ENCODE measurements around the gene HOXD11. TPM values are rescaled to one million over a fixed set of nuclear protein-coding genes. Genes with fewer than 3 reads are reported as not detected.
A peak's percentile ranks its signal among the peaks of the same experiment; 100 is the strongest.

The HOXD11 gene
- total and polyA plus RNA-seq, 9 of the 15 experiments (the other 6 are each of a cell fraction or from before 2014, with no cell fraction given) = not detected

GRCh38 chr2:176158855-176159662, 52.0 kb downstream of the HOXD11 start (continued):
- TF ChIP-seq ATF6 (CRISPR knock-in tag; IDR thresholded peaks at IDR 0.05) (no peak), CHD1 (IDR thresholded peaks at IDR 0.05; ENCODE audit: low read length) (no peak), MEF2A (IDR thresholded peaks at IDR 0.05; ENCODE audit: control insufficient read depth, low read depth, low read length) (no peak), ZNF134 (CRISPR knock-in tag; conservative IDR thresholded peaks at IDR 0.05) (no peak), ETV6 (IDR thresholded peaks at IDR 0.05; ENCODE audit: borderline replicate concordance in 1 of 2, low read depth in 2 of 2, low read length in 1 of 2) (no peak), ETV6 (CRISPR knock-in tag; IDR thresholded peaks at IDR 0.05; ENCODE audit: borderline replicate concordance) (no peak), MAX (CRISPR knock-in tag; IDR thresholded peaks at IDR 0.05) (no peak)

MicroRNAs within 50 kb of the gene (microRNA counts, 767-probe panel; counts per million panel counts)
- not detected for microRNA hsa-miR-10b-5p

Small RNA genes lying within 50 kb of the gene (microRNA-seq; reads per million reads assigned to microRNA genes)
- gene MIR10B (ENCODE audit: borderline microRNAs expressed) = 4.6 reads per million, percentile 44 among the genes with 10 or more reads in this experiment

Small RNA genes lying within 50 kb of the gene (small RNA-seq; reads per million reads assigned to genes)
- 32.4 reads per million, percentile 97 among the genes with 10 or more reads in this experiment for gene MIR10B

Other genes starting within 250 kb of the HOXD11 start
Only the 7 nearest of the 11 such genes appear.
- gene EVX2, start 23.3 kb upstream of the HOXD11 start, total RNA-seq (2014; rRNA removed) = 0.04 TPM in 1 of 2 replicates, not detected in the other
- gene EVX2, start 23.3 kb upstream of the HOXD11 start, total RNA-seq (2014; rRNA removed; fragmentation: Illumina TruSeq; extraction: Trizol) = not detected in 2 replicates
- not detected in 2 replicates for gene EVX2, start 23.3 kb upstream of the HOXD11 start, total RNA-seq (2015; rRNA removed; fragmentation: Illumina TruSeq; extraction: Trizol)
- gene EVX2, start 23.3 kb upstream of the HOXD11 start, total RNA-seq (2021) = not detected in 2 replicates
- gene EVX2, start 23.3 kb upstream of the HOXD11 start, polyA plus RNA-seq (2011; rRNA removed) = not detected in 2 replicates
- gene EVX2, start 23.3 kb upstream of the HOXD11 start, polyA plus RNA-seq (2014; fragmentation: Illumina TruSeq; extraction: Trizol) = not detected in 2 replicates
- gene EVX2, start 23.3 kb upstream of the HOXD11 start, polyA plus RNA-seq (2014; fragmentation: Nextera tagmentation; extraction: Ambion mirVana) = not detected
- not detected in 2 replicates for gene EVX2, start 23.3 kb upstream of the HOXD11 start, polyA plus RNA-seq (2014; rRNA removed)
- not detected in 2 replicates for gene HOXD13, start 14.6 kb upstream of the HOXD11 start, total RNA-seq (2014; rRNA removed)
- not detected in 2 replicates for gene HOXD13, start 14.6 kb upstream of the HOXD11 start, total RNA-seq (2014; rRNA removed; fragmentation: Illumina TruSeq; extraction: Trizol)
- gene HOXD13, start 14.6 kb upstream of the HOXD11 start, total RNA-seq (2015; rRNA removed; fragmentation: Illumina TruSeq; extraction: Trizol) = not detected in 2 replicates
- gene HOXD13, start 14.6 kb upstream of the HOXD11 start, total RNA-seq (2021) = not detected in 2 replicates
- 0.03 TPM in 1 of 2 replicates, not detected in the other for gene HOXD13, start 14.6 kb upstream of the HOXD11 start, polyA plus RNA-seq (2011; rRNA removed)
- gene HOXD13, start 14.6 kb upstream of the HOXD11 start, polyA plus RNA-seq (2014; fragmentation: Illumina TruSeq; extraction: Trizol) = 0.04 TPM in 1 of 2 replicates, not detected in the other
- gene HOXD13, start 14.6 kb upstream of the HOXD11 start, polyA plus RNA-seq (2014; fragmentation: Nextera tagmentation; extraction: Ambion mirVana) = not detected
- not detected in 2 replicates for gene HOXD13, start 14.6 kb upstream of the HOXD11 start, polyA plus RNA-seq (2014; rRNA removed)
- not detected in 2 replicates for gene HOXD12, start 7.5 kb upstream of the HOXD11 start, total RNA-seq (2014; rRNA removed)
- gene HOXD12, start 7.5 kb upstream of the HOXD11 start, total RNA-seq (2014; rRNA removed; fragmentation: Illumina TruSeq; extraction: Trizol) = not detected in 2 replicates
- not detected in 2 replicates for gene HOXD12, start 7.5 kb upstream of the HOXD11 start, total RNA-seq (2015; rRNA removed; fragmentation: Illumina TruSeq; extraction: Trizol)
- gene HOXD12, start 7.5 kb upstream of the HOXD11 start, total RNA-seq (2021) = not detected in 2 replicates
- not detected in 2 replicates for gene HOXD12, start 7.5 kb upstream of the HOXD11 start, polyA plus RNA-seq (2011; rRNA removed)
- gene HOXD12, start 7.5 kb upstream of the HOXD11 start, polyA plus RNA-seq (2014; fragmentation: Illumina TruSeq; extraction: Trizol) = not detected in 2 replicates
- gene HOXD12, start 7.5 kb upstream of the HOXD11 start, polyA plus RNA-seq (2014; fragmentation: Nextera tagmentation; extraction: Ambion mirVana) = not detected
- gene HOXD12, start 7.5 kb upstream of the HOXD11 start, polyA plus RNA-seq (2014; rRNA removed) = not detected in 2 replicates
- gene HOXD10, start 9.5 kb downstream of the HOXD11 start, total RNA-seq (2014; rRNA removed) = not detected in 2 replicates
- not detected in 2 replicates for gene HOXD10, start 9.5 kb downstream of the HOXD11 start, total RNA-seq (2014; rRNA removed; fragmentation: Illumina TruSeq; extraction: Trizol)
- not detected in 2 replicates for gene HOXD10, start 9.5 kb downstream of the HOXD11 start, total RNA-seq (2015; rRNA removed; fragmentation: Illumina TruSeq; extraction: Trizol)
- not detected in 2 replicates for gene HOXD10, start 9.5 kb downstream of the HOXD11 start, total RNA-seq (2021)
- gene HOXD10, start 9.5 kb downstream of the HOXD11 start, polyA plus RNA-seq (2011; rRNA removed) = not detected in 2 replicates
- not detected in 2 replicates for gene HOXD10, start 9.5 kb downstream of the HOXD11 start, polyA plus RNA-seq (2014; fragmentation: Illumina TruSeq; extraction: Trizol)
- gene HOXD10, start 9.5 kb downstream of the HOXD11 start, polyA plus RNA-seq (2014; fragmentation: Nextera tagmentation; extraction: Ambion mirVana) = not detected
- not detected in 2 replicates for gene HOXD10, start 9.5 kb downstream of the HOXD11 start, polyA plus RNA-seq (2014; rRNA removed)
- not detected in 2 replicates for gene HOXD9, start 15.4 kb downstream of the HOXD11 start, total RNA-seq (2014; rRNA removed)
- not detected in 2 replicates for gene HOXD9, start 15.4 kb downstream of the HOXD11 start, total RNA-seq (2014; rRNA removed; fragmentation: Illumina TruSeq; extraction: Trizol)
- not detected in 2 replicates for gene HOXD9, start 15.4 kb downstream of the HOXD11 start, total RNA-seq (2015; rRNA removed; fragmentation: Illumina TruSeq; extraction: Trizol)
- gene HOXD9, start 15.4 kb downstream of the HOXD11 start, total RNA-seq (2021) = not detected in 2 replicates
- not detected in 2 replicates for gene HOXD9, start 15.4 kb downstream of the HOXD11 start, polyA plus RNA-seq (2011; rRNA removed)
- gene HOXD9, start 15.4 kb downstream of the HOXD11 start, polyA plus RNA-seq (2014; fragmentation: Illumina TruSeq; extraction: Trizol) = not detected in 2 replicates
- not detected for gene HOXD9, start 15.4 kb downstream of the HOXD11 start, polyA plus RNA-seq (2014; fragmentation: Nextera tagmentation; extraction: Ambion mirVana)
- gene HOXD9, start 15.4 kb downstream of the HOXD11 start, polyA plus RNA-seq (2014; rRNA removed) = not detected in 2 replicates
- not detected in 2 replicates for gene HOXD8, start 22.4 kb downstream of the HOXD11 start, total RNA-seq (2014; rRNA removed)
- gene HOXD8, start 22.4 kb downstream of the HOXD11 start, total RNA-seq (2014; rRNA removed; fragmentation: Illumina TruSeq; extraction: Trizol) = 0.15 TPM in 1 of 2 replicates, not detected in the other
- gene HOXD8, start 22.4 kb downstream of the HOXD11 start, total RNA-seq (2015; rRNA removed; fragmentation: Illumina TruSeq; extraction: Trizol) = not detected in 2 replicates
- not detected in 2 replicates for gene HOXD8, start 22.4 kb downstream of the HOXD11 start, total RNA-seq (2021)
- not detected in 2 replicates for gene HOXD8, start 22.4 kb downstream of the HOXD11 start, polyA plus RNA-seq (2011; rRNA removed)
- gene HOXD8, start 22.4 kb downstream of the HOXD11 start, polyA plus RNA-seq (2014; fragmentation: Illumina TruSeq; extraction: Trizol) = not detected in 2 replicates
- gene HOXD8, start 22.4 kb downstream of the HOXD11 start, polyA plus RNA-seq (2014; fragmentation: Nextera tagmentation; extraction: Ambion mirVana) = under 1 TPM in 1 of 2 experiments, not detected in 1; 0.04 TPM
- 0.30 TPM in 1 of 2 replicates, not detected in the other for gene HOXD8, start 22.4 kb downstream of the HOXD11 start, polyA plus RNA-seq (2014; rRNA removed)
- not detected in 2 replicates for gene HOXD4, start 44.3 kb downstream of the HOXD11 start, total RNA-seq (2014; rRNA removed)
- gene HOXD4, start 44.3 kb downstream of the HOXD11 start, total RNA-seq (2014; rRNA removed; fragmentation: Illumina TruSeq; extraction: Trizol) = not detected in 2 replicates
- gene HOXD4, start 44.3 kb downstream of the HOXD11 start, total RNA-seq (2015; rRNA removed; fragmentation: Illumina TruSeq; extraction: Trizol) = not detected in 2 replicates
- not detected in 2 replicates for gene HOXD4, start 44.3 kb downstream of the HOXD11 start, total RNA-seq (2021)
- gene HOXD4, start 44.3 kb downstream of the HOXD11 start, polyA plus RNA-seq (2011; rRNA removed) = not detected in 2 replicates
- not detected in 2 replicates for gene HOXD4, start 44.3 kb downstream of the HOXD11 start, polyA plus RNA-seq (2014; fragmentation: Illumina TruSeq; extraction: Trizol)
- not detected for gene HOXD4, start 44.3 kb downstream of the HOXD11 start, polyA plus RNA-seq (2014; fragmentation: Nextera tagmentation; extraction: Ambion mirVana)
- not detected in 2 replicates for gene HOXD4, start 44.3 kb downstream of the HOXD11 start, polyA plus RNA-seq (2014; rRNA removed)

All from K562 (cell line).